Endothelial cell of umbilical vein (primary cell): Measurements from ENCODE around the gene CIAPIN1.

Experiments
- CTCF ChIP-seq, 2 donors: IDR thresholded peaks; 1 replicate in 1 of 2; 2 replicates in 1 of 2; pipeline ENCODE4 v1.5.1; 2011; ENCODE audit warnings: low read length in 2 of 2, mild to moderate bottlenecking in 2 of 2, moderate library complexity in 2 of 2, control low read depth in 1 of 2, inconsistent platforms in 1 of 2, low read depth in 1 of 2; ENCODE audit not compliant: insufficient read depth in 1 of 2; ENCODE audit errors: extremely low read depth in 1 of 2
- POLR2A ChIP-seq: IDR thresholded peaks from 2 replicates; pipeline ENCODE4 v1.6.1; 2012; ENCODE audit warnings: low read depth, mild to moderate bottlenecking, control low read depth, low read length

GRCh38 chr16:57484515-57485005, 37.4 kb upstream of the CIAPIN1 start:
- TF ChIP-seq CTCF (IDR thresholded peaks at IDR 0.05; ENCODE audit: extremely low read depth in 1 of 2, insufficient read depth in 1 of 2, low read depth in 1 of 2, low read length in 2 of 2) (no peak), POLR2A (no peak)
